H9 (cell line): Measurements from ENCODE around the gene WDR17. TPM values are rescaled to one million over a fixed set of nuclear protein-coding genes. Genes with fewer than 3 reads are reported as not detected.

ENCODE experiments used
- DNase-seq: peaks from one replicate; pipeline ENCODE4 v3.0.0-alpha.2; 2017
- H2AFZ ChIP-seq: one replicate; pipeline ENCODE4 v1.6.1; 2013; ENCODE audit warnings: mild to moderate bottlenecking, low read length, control low read depth, moderate library complexity
- H2AK5ac ChIP-seq: 2 replicates; pipeline ENCODE4 v1.6.1; 2013; ENCODE audit warnings: low read length, control low read depth, mixed read lengths; ENCODE audit not compliant: insufficient read length
- H2BK120ac ChIP-seq: one replicate; pipeline ENCODE4 v1.6.1; 2013; ENCODE audit warnings: low read depth, mild to moderate bottlenecking, low read length, control low read depth, inconsistent platforms; ENCODE audit not compliant: poor library complexity, severe bottlenecking
- H2BK12ac ChIP-seq: 2 replicates; pipeline ENCODE4 v1.6.1; 2013; ENCODE audit warnings: low read length, control low read depth, mixed read lengths, low read depth; ENCODE audit not compliant: insufficient read length
- H2BK15ac ChIP-seq: 2 replicates; pipeline ENCODE4 v1.6.1; 2013; ENCODE audit warnings: low read depth, low read length, control low read depth
- H2BK20ac ChIP-seq: one replicate; pipeline ENCODE4 v1.6.1; 2013; ENCODE audit warnings: low read depth, mild to moderate bottlenecking, low read length, control low read depth, inconsistent platforms; ENCODE audit not compliant: poor library complexity, severe bottlenecking
- H2BK5ac ChIP-seq: 2 replicates; pipeline ENCODE4 v1.6.1; 2013; ENCODE audit warnings: low read length, control low read depth, mixed read lengths; ENCODE audit not compliant: insufficient read length
- H3K14ac ChIP-seq: 2 replicates; pipeline ENCODE4 v1.6.1; 2013; ENCODE audit warnings: low read length, control low read depth; ENCODE audit not compliant: insufficient read depth
- H3K18ac ChIP-seq: 2 replicates; pipeline ENCODE4 v1.6.1; 2013; ENCODE audit warnings: low read depth, mild to moderate bottlenecking, mixed read lengths, low read length, control low read depth; ENCODE audit not compliant: insufficient read length
- H3K23ac ChIP-seq: 2 replicates; pipeline ENCODE4 v1.6.1; 2013; ENCODE audit warnings: low read length, control low read depth, mixed read lengths, low read depth; ENCODE audit not compliant: insufficient read length
- H3K23me2 ChIP-seq: 2 replicates; pipeline ENCODE4 v1.6.1; 2013; ENCODE audit warnings: low read depth, mild to moderate bottlenecking, mixed read lengths, low read length, control low read depth; ENCODE audit not compliant: insufficient read length, poor library complexity, severe bottlenecking
- H3K27ac ChIP-seq: 2 replicates; pipeline ENCODE4 v1.5.1; 2013; ENCODE audit warnings: low read length, control low read depth, mixed read lengths, low read depth; ENCODE audit not compliant: insufficient read length
- H3K27me3 ChIP-seq: 2 replicates; pipeline ENCODE4 v1.6.1; 2013; ENCODE audit warnings: low read length, control low read depth, inconsistent platforms; ENCODE audit not compliant: insufficient read depth
- H3K4ac ChIP-seq: 2 replicates; pipeline ENCODE4 v1.6.1; 2013; ENCODE audit warnings: low read depth, mild to moderate bottlenecking, control low read depth, inconsistent platforms, low read length, moderate library complexity
- H3K4me1 ChIP-seq: 2 replicates; pipeline ENCODE4 v1.6.1; 2013; ENCODE audit warnings: low read length, control low read depth, inconsistent platforms; ENCODE audit not compliant: insufficient read depth
- H3K4me2 ChIP-seq: 2 replicates; pipeline ENCODE4 v1.6.1; 2013; ENCODE audit warnings: low read length, control low read depth, mixed read lengths; ENCODE audit not compliant: insufficient read length, insufficient read depth
- H3K56ac ChIP-seq: 2 replicates; pipeline ENCODE4 v1.6.1; 2013; ENCODE audit warnings: low read depth, mild to moderate bottlenecking, mixed read lengths, low read length, control low read depth; ENCODE audit not compliant: insufficient read length
- H3K79me1 ChIP-seq: 2 replicates; pipeline ENCODE4 v1.6.1; 2013; ENCODE audit warnings: low read depth, mild to moderate bottlenecking, moderate library complexity, low read length, control low read depth, inconsistent platforms; ENCODE audit not compliant: insufficient read depth, poor library complexity, severe bottlenecking
- H3K79me2 ChIP-seq: 2 replicates; pipeline ENCODE4 v1.6.1; 2013; ENCODE audit warnings: low read length, control low read depth, inconsistent platforms; ENCODE audit not compliant: insufficient read depth
- H3K9ac ChIP-seq: 2 replicates; pipeline ENCODE4 v1.6.1; 2013; ENCODE audit warnings: low read length, control low read depth, mixed read lengths; ENCODE audit not compliant: insufficient read length; ENCODE audit errors: extremely low read depth
- H3K9me3 ChIP-seq: one replicate; pipeline ENCODE4 v1.6.1; 2013; ENCODE audit warnings: low read depth, low read length, inconsistent platforms; ENCODE audit not compliant: control insufficient read depth
- H3T11ph ChIP-seq: one replicate; pipeline ENCODE4 v1.6.1; 2013; ENCODE audit warnings: mild to moderate bottlenecking, low read length, control low read depth, inconsistent platforms
- H4K20me1 ChIP-seq: one replicate; pipeline ENCODE4 v1.6.1; 2013; ENCODE audit not compliant: control insufficient read depth, insufficient read length, insufficient read depth
- H4K5ac ChIP-seq: 2 replicates; pipeline ENCODE4 v1.6.1; 2013; ENCODE audit warnings: low read depth, mild to moderate bottlenecking, mixed read lengths, low read length, control low read depth; ENCODE audit not compliant: insufficient read length
- H4K8ac ChIP-seq: replicated peaks from 2 replicates; pipeline ENCODE4 v1.6.1; 2013; ENCODE audit warnings: low read length, control low read depth, mixed read lengths, low read depth; ENCODE audit not compliant: insufficient read length
- H4K91ac ChIP-seq: 2 replicates; pipeline ENCODE4 v1.6.1; 2013; ENCODE audit warnings: low read depth, mild to moderate bottlenecking, moderate library complexity, mixed read lengths, low read length, control low read depth; ENCODE audit not compliant: insufficient read length
- H3K27ac Mint-ChIP-seq, 3 experiments: 2 replicates in 2 of 3; 3 replicates in 1 of 3; pipeline ENCODE4 v1.8.0; 2020 to 2021; ENCODE audit warnings: mixed read lengths in 3 of 3, mild to moderate bottlenecking in 1 of 3, moderate library complexity in 1 of 3
- H3K27me3 Mint-ChIP-seq: 2 replicates; pipeline ENCODE4 v1.8.0; 2021; ENCODE audit warnings: low read depth, mild to moderate bottlenecking, moderate library complexity, mixed read lengths
- H3K36me3 Mint-ChIP-seq, 3 experiments: 2 replicates in 2 of 3; 3 replicates in 1 of 3; pipeline ENCODE4 v1.8.0; 2020 to 2021; ENCODE audit warnings: low read depth in 3 of 3, mixed read lengths in 3 of 3; ENCODE audit not compliant: insufficient read depth in 1 of 3
- H3K4me1 Mint-ChIP-seq, 2 experiments: 2 replicates each; pipeline ENCODE4 v1.8.0; 2020; ENCODE audit warnings: mixed read lengths in 2 of 2
- H3K4me3 Mint-ChIP-seq, 2 experiments: 2 replicates in 1 of 2; 3 replicates in 1 of 2; pipeline ENCODE4 v1.8.0; 2020 to 2021; ENCODE audit warnings: mild to moderate bottlenecking in 2 of 2, mixed read lengths in 2 of 2, moderate library complexity in 1 of 2
- H3K9me3 Mint-ChIP-seq, 2 experiments: 2 replicates in 1 of 2; 3 replicates in 1 of 2; pipeline ENCODE4 v1.8.0; 2020; ENCODE audit warnings: mild to moderate bottlenecking in 2 of 2, mixed read lengths in 2 of 2, moderate library complexity in 1 of 2
- CTCF ChIP-seq: fragments of 200-600 bp; sonication (generic); conservative IDR thresholded peaks from 3 replicates; pipeline ENCODE4 v1.8.0; 2021; ENCODE audit warnings: antibody characterized with exemption, mild to moderate bottlenecking
- WGBS: extraction: QIAGEN DNeasy Blood & Tissue Kit; methylation state at CpG from one replicate; pipeline ENCODE4 v1.1.7; 2013; ENCODE audit warnings: missing lambda C conversion rate, low lambda C conversion rate, mixed read lengths; ENCODE audit not compliant: insufficient read length; ENCODE audit errors: extremely low coverage; 5-methylcytosine and 5-hydroxymethylcytosine counted together
- total RNA-seq: library from RNA; stranded (reverse); gene quantifications from 2 replicates; pipeline ENCODE4 v1.2.1, GENCODE V29; 2021

WDR17 gene
- total RNA-seq, 1 experiment from 2014 or later: 2.6 TPM

DNA sequence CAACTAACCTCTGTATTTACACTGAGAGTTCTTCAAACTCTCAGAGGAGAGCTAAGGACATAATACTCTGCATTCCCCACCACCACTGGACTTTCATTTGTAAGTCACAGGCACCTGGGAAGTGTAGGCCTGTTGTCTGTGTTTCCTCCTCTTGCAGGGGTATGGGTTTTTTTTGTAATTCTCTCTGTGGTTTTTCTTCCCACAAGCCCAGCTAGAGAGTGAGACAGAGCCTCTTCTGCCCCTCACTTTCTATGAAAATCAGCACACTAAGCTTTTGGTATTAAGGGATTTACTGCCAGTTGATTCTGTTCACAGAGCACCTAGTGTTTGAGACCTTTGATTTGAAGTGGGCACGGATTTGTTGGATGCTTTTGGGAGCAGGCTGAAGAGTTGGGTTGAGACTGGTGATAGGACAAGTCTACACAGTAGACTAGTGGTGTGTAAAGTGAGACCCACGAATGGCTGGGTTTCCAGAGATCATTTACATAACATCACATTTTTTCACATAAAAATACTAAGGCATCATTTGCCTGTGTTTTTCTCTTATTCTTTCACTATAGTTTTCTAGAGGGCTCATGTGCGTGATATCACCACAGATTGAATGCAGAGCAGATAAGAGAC is 28.9 kb upstream of the WDR17 start:
- no peaks in the 10 kb centered on the region for H3K27me3 Mint-ChIP-seq
- H3K79me1 ChIP-seq: no peaks in the 10 kb centered on the region
- no peak for TF ChIP-seq CTCF
- H3K79me2 ChIP-seq: no peaks in the 10 kb centered on the region
- H3K23ac ChIP-seq: no peak overlapping the region
- no peak overlapping the region for H3K14ac ChIP-seq
- H3K36me3 Mint-ChIP-seq: no peaks in the 10 kb centered on the region; a peak in 1 of 7 replicates
- DNase-seq: no peak
- no peaks in the 10 kb centered on the region for H3K27me3 ChIP-seq
- H3K9ac ChIP-seq: no peak overlapping the region
- no peak overlapping the region for H2AFZ ChIP-seq
- no peak overlapping the region for H4K8ac ChIP-seq
- no peak overlapping the region for H2BK15ac ChIP-seq
- no CpG with 5 or more reads among the region's 3 CpGs for WGBS
- no peak overlapping the region for H2BK120ac ChIP-seq
- H2BK5ac ChIP-seq: no peak overlapping the region
- H3K56ac ChIP-seq: no peak overlapping the region
- no peak overlapping the region for H3K4me2 ChIP-seq
- no peak overlapping the region for H4K5ac ChIP-seq
- H3K27ac ChIP-seq: no peak overlapping the region
- no peaks in the 10 kb centered on the region for H3K4me1 Mint-ChIP-seq
- H2AK5ac ChIP-seq: no peak overlapping the region
- H2BK12ac ChIP-seq: no peak overlapping the region
- H3K18ac ChIP-seq: no peak overlapping the region
- no peak overlapping the region for H3K27ac Mint-ChIP-seq
- H3K23me2 ChIP-seq: no peaks in the 10 kb centered on the region
- H4K91ac ChIP-seq: no peak overlapping the region
- H3T11ph ChIP-seq: no peak overlapping the region
- no peaks in the 10 kb centered on the region for H3K9me3 ChIP-seq
- no peak overlapping the region for H3K4me3 Mint-ChIP-seq
- no peak overlapping the region for H3K4ac ChIP-seq
- H3K4me1 ChIP-seq: no peaks in the 10 kb centered on the region
- H3K9me3 Mint-ChIP-seq: peaks cover 3 to 6% of the 10 kb centered on the region in 2 experiments; a peak in 3 of 5 replicates
- no peaks in the 10 kb centered on the region for H4K20me1 ChIP-seq
- no peak overlapping the region for H2BK20ac ChIP-seq
